ENCODE data around the gene BEST3. TPM values are rescaled to one million over a fixed set of nuclear protein-coding genes. Genes with fewer than 3 reads are reported as not detected.

BEST3 gene
- total and polyA plus RNA-seq, 2 of the 4 experiments (the other 2 are of a cell fraction): under 0.01 to 0.07 TPM

DNA sequence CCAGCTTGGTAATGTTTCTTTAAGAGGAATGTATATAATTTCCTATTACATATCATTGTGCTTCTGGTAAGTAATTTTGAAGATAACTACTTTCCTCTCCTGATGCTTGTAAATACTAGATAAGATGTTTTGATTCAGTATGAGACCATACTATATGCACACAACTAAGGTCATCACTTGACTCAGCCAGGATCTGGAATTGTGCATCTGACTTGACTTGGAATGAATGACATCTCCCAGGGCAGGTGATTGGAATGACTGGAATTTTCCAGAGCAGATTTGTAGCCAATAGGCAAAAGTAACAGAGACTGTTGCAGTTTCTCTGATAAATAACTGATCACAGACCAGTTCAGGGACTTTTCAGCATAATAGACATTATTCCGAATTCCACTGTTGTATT is 11.1 kb downstream of the BEST3 start:
- TF ChIP-seq SMC3 (IDR thresholded peaks at IDR 0.05; ENCODE audit: low read depth, low read length): no peak
- no peak for TF ChIP-seq MAZ (IDR thresholded peaks at IDR 0.05; ENCODE audit: borderline replicate concordance, low read depth, low read length)
- TF ChIP-seq POLR2A (IDR thresholded peaks at IDR 0.05; ENCODE audit: low read depth, low read length): no peak
- TF ChIP-seq, protein P1, sequence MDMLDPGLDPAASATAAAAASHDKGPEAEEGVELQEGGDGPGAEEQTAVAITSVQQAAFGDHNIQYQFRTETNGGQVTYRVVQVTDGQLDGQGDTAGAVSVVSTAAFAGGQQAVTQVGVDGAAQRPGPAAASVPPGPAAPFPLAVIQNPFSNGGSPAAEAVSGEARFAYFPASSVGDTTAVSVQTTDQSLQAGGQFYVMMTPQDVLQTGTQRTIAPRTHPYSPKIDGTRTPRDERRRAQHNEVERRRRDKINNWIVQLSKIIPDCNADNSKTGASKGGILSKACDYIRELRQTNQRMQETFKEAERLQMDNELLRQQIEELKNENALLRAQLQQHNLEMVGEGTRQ (IDR thresholded peaks at IDR 0.05; ENCODE audit: low read depth, low read length): no peak
- TF ChIP-seq RAD21 (IDR thresholded peaks at IDR 0.05; ENCODE audit: low read length): no peak
- no peak for TF ChIP-seq ELK1 (IDR thresholded peaks at IDR 0.05; ENCODE audit: borderline replicate concordance, low read depth, low read length)
- no peak for TF ChIP-seq NFE2L2 (IDR thresholded peaks at IDR 0.05; ENCODE audit: low read depth, low read length)
- no peak for TF ChIP-seq BHLHE40 (IDR thresholded peaks at IDR 0.05; ENCODE audit: low read depth, low read length)
- no peak for TF ChIP-seq RFX5 (IDR thresholded peaks at IDR 0.05; ENCODE audit: low read depth, low read length)
- TF ChIP-seq FOS (IDR thresholded peaks at IDR 0.05; ENCODE audit: low read depth, low read length): no peak
- POLR2A ChIA-PET (ENCODE audit: unreplicated experiment): no interaction called here
- no peak overlapping the region for H4K5ac ChIP-seq (ENCODE audit: low read depth, low read length)
- no peak overlapping the region for H3K4me3 ChIP-seq (ENCODE audit: insufficient read depth, low read depth, low read length)
- H2AK5ac ChIP-seq (ENCODE audit: low read depth, low read length): no peak overlapping the region
- no peak overlapping the region for H3K4me2 ChIP-seq (ENCODE audit: low read depth, low read length)
- H4K20me1 ChIP-seq (ENCODE audit: insufficient read depth, low read length): no peaks in the 10 kb centered on the region
- WGBS, 2 experiments (ENCODE audit: extremely low coverage in 2 of 2, insufficient read length in 1 of 2): no CpG with 5 or more reads among the region's 1 CpG
- no peak overlapping the region for H2AK9ac ChIP-seq (replicated peaks; ENCODE audit: low read depth, low read length, poor library complexity)
- dilution Hi-C loops (cut with HindIII; ENCODE audit: low sequenced_read_pairs, unreplicated experiment): no loop called here
- H3K9me1 ChIP-seq (ENCODE audit: insufficient read depth, low read length): peaks cover 8% of the 10 kb centered on the region
- no peak overlapping the region for H2BK20ac ChIP-seq (ENCODE audit: low read depth, low read length)
- H4K8ac ChIP-seq (ENCODE audit: low read depth in 2 of 2, low read length in 2 of 2): no peak overlapping the region
- H4K91ac ChIP-seq (ENCODE audit: insufficient read depth, low read depth, low read length): no peak overlapping the region
- H3K56ac ChIP-seq (ENCODE audit: extremely low read depth, insufficient read depth, low read length): no peak overlapping the region
- no peak overlapping the region; the same call in 1 of the 2 replicates for H2BK120ac ChIP-seq (ENCODE audit: low read depth, low read length)
- H2BK5ac ChIP-seq (ENCODE audit: low read depth, low read length, poor library complexity, severe bottlenecking): no peak overlapping the region
- ATAC-seq (ENCODE audit: low read depth) (no peak), DNase-seq (peak; percentile 27)
- no peaks in the 10 kb centered on the region; the same call in 1 of the 2 replicates for H3K27me3 ChIP-seq (ENCODE audit: control insufficient read depth, insufficient read depth, low read length)
- no TSS peak for BruUV-seq (replicated peaks)
- CTCF ChIA-PET: interaction anchor here (0.5 kb wide), 1 partner anchor 367 kb away, joined by 3 read pairs; no protein-coding TSS in a partner anchor
- intact Hi-C loops (cut with micrococcal nuclease): loop anchor here (2.0 kb wide), 1 partner anchor 31 kb away; no protein-coding TSS in a partner anchor
- in situ Hi-C loops (cut with MboI; ENCODE audit: low sequenced_read_pairs): no loop called here
- H2BK15ac ChIP-seq (ENCODE audit: low read depth, low read length): no peak overlapping the region
- no peak overlapping the region for H3K18ac ChIP-seq (ENCODE audit: low read depth, low read length)
- H3K9ac ChIP-seq (ENCODE audit: low read depth, low read length): no peak overlapping the region
- H3K14ac ChIP-seq (replicated peaks; ENCODE audit: low read depth, low read length): no peak overlapping the region
- H3K4ac ChIP-seq (ENCODE audit: low read depth, low read length): no peak overlapping the region
- no peak overlapping the region for H3K27ac ChIP-seq (ENCODE audit: insufficient read depth, low read length)
- H2AFZ ChIP-seq (replicated peaks; ENCODE audit: low read length, poor library complexity): no peak overlapping the region
- no peaks in the 10 kb centered on the region for H3K79me1 ChIP-seq (ENCODE audit: low read depth in 1 of 2, low read length in 2 of 2)
- H3K23ac ChIP-seq (ENCODE audit: low read depth, low read length): no peak overlapping the region
- no peaks in the 10 kb centered on the region for H3K9me3 ChIP-seq (ENCODE audit: control insufficient read depth, insufficient read depth, low read length)
- peaks cover 8% of the 10 kb centered on the region for H3K4me1 ChIP-seq (ENCODE audit: control insufficient read depth, insufficient read depth, low read length)
- no peaks in the 10 kb centered on the region for H3K36me3 ChIP-seq (ENCODE audit: control insufficient read depth, insufficient read depth, low read length)

Measured in IMR-90 (cell line).